ENCODE measurements around the gene LRP4. TPM values are rescaled to one million over a fixed set of nuclear protein-coding genes. Genes with fewer than 3 reads are reported as not detected.
A peak's percentile ranks its signal among the peaks of the same experiment; 100 is the strongest.

The LRP4 gene
- total RNA-seq, 2 experiments from 2014 or later = 0.05 TPM; not detected in 1

DNA sequence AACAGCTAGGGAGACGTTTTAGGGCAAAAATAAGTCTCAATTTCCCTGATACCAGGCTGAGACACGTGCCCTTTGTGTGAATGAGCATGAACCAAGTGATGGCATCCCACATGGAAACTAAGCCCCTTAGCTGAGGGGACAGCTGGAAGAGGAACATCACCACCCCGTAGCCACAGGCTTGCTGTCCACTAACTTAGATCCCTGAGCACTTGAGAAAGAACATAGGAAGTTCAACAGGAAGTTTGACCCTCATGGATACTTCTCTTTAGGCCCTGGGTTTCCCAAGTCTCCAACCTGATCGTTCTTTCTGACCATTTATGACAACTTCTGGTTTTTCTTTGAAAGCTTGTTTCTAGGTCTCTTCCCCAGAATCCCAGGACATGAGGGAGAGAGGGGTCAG, 60.7 kb downstream of the LRP4 start:
- H3K9me3 Mint-ChIP-seq = no peaks in the 10 kb centered on the region
- H3K36me3 Mint-ChIP-seq = no peaks in the 10 kb centered on the region
- no peak overlapping the region for H3K4me3 Mint-ChIP-seq
- H3K27me3 Mint-ChIP-seq = no peaks in the 10 kb centered on the region
- no peak overlapping the region for H3K27ac Mint-ChIP-seq
- ChIA-PET POLR2A (no interaction called here), CTCF (no interaction called here)
- intact Hi-C loops (cut with micrococcal nuclease) = no loop called here
- no peak for DNase-seq
- no peaks in the 10 kb centered on the region for H3K4me1 Mint-ChIP-seq (ENCODE audit: low read depth)

DNA sequence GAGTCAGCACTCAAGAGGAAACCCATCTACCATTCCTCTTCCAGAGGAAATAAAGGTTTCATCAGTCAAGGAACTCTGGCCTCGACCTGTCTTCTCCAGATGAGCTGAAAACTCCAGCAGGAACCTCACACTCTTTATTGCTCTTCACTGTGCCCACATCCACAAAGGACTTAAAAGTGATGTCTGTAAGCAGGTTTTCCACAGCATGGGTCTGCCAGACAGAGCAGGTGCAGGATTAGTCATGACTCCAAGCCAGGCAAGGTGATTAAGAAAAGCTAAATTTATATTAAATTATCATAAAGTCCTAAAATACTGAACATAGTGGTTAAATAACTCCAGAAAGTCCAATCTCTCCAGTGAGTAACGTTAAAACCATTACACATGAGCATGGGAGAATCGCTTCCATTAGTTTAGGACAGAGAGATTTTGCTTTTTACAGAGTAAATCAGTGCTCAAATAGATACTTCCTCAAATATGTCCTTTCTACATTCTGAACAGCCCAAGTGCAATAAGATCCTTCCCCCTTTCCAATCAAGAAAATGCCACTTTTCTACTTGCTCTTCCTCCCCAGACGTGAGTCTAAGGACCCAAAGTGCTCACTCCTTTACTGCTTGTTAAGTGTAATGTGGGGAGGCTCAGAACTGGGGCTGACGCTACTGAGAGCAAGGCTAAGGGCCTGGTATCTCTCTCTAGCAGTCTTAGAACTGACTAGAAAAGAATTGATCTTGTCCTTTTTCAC, 61.6 kb downstream of the LRP4 start:
- H3K27ac Mint-ChIP-seq = no peak overlapping the region
- no peak for DNase-seq
- no peak overlapping the region for H3K4me3 Mint-ChIP-seq
- no peaks in the 10 kb centered on the region for H3K27me3 Mint-ChIP-seq
- no peaks in the 10 kb centered on the region for H3K4me1 Mint-ChIP-seq (ENCODE audit: low read depth)
- H3K9me3 Mint-ChIP-seq = no peaks in the 10 kb centered on the region
- ChIA-PET POLR2A (no interaction called here), CTCF (no interaction called here)
- H3K36me3 Mint-ChIP-seq = no peaks in the 10 kb centered on the region
- intact Hi-C loops (cut with micrococcal nuclease) = no loop called here

DNA sequence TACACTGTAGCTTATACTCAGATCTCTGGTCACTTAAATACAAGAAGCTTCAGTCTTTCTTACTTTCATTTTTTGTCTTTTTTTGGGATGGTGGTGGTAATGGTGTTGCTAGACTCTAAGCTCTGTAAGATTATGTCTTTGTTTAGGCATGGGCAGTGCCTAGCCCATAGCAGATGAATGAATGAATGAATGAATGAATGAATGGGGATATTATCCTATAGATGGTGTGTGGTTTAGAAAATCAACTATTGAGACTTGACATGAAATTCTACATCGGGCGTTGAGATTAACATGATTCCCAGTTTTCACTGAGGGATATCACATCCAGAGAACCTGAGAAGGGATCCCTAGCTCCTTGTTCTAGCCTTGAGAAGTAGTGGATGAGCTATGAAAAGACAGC, 62.5 kb downstream of the LRP4 start:
- H3K4me1 Mint-ChIP-seq (ENCODE audit: low read depth) = no peaks in the 10 kb centered on the region
- no peaks in the 10 kb centered on the region for H3K27me3 Mint-ChIP-seq
- intact Hi-C loops (cut with micrococcal nuclease) = no loop called here
- no peak overlapping the region for H3K27ac Mint-ChIP-seq
- ChIA-PET POLR2A (no interaction called here), CTCF (interaction anchor here (0.6 kb wide), 1 partner anchor 201 kb away, joined by 3 read pairs; no protein-coding TSS in a partner anchor)
- DNase-seq = no peak
- H3K36me3 Mint-ChIP-seq = no peaks in the 10 kb centered on the region
- H3K4me3 Mint-ChIP-seq = no peak overlapping the region
- peaks cover 2% of the 10 kb centered on the region for H3K9me3 Mint-ChIP-seq

- no peak overlapping the region for H3K4me3 Mint-ChIP-seq
- no peaks in the 10 kb centered on the region for H3K36me3 Mint-ChIP-seq
- no peak for DNase-seq
- H3K27me3 Mint-ChIP-seq = no peaks in the 10 kb centered on the region
- peaks cover 2% of the 10 kb centered on the region for H3K9me3 Mint-ChIP-seq
- H3K27ac Mint-ChIP-seq = no peak overlapping the region
- intact Hi-C loops (cut with micrococcal nuclease) = no loop called here
- ChIA-PET POLR2A (no interaction called here), CTCF (interaction anchor here (0.6 kb wide), 1 partner anchor 201 kb away, joined by 3 read pairs; no protein-coding TSS in a partner anchor)
- no peaks in the 10 kb centered on the region for H3K4me1 Mint-ChIP-seq (ENCODE audit: low read depth)
Observed at GRCh38 chr11:46855167-46855566, 63.2 kb downstream of the LRP4 start.

- DNase-seq = no peak
- peaks cover 3% of the 10 kb centered on the region for H3K4me1 Mint-ChIP-seq (ENCODE audit: low read depth)
- H3K27ac Mint-ChIP-seq = no peak overlapping the region
- no peaks in the 10 kb centered on the region for H3K27me3 Mint-ChIP-seq
- ChIA-PET POLR2A (no interaction called here), CTCF (no interaction called here)
- intact Hi-C loops (cut with micrococcal nuclease) = no loop called here
- H3K9me3 Mint-ChIP-seq = peaks cover 2% of the 10 kb centered on the region
- H3K36me3 Mint-ChIP-seq = no peaks in the 10 kb centered on the region
- no peak overlapping the region for H3K4me3 Mint-ChIP-seq
Observed at GRCh38 chr11:46850829-46851380, 67.4 kb downstream of the LRP4 start.

DNA sequence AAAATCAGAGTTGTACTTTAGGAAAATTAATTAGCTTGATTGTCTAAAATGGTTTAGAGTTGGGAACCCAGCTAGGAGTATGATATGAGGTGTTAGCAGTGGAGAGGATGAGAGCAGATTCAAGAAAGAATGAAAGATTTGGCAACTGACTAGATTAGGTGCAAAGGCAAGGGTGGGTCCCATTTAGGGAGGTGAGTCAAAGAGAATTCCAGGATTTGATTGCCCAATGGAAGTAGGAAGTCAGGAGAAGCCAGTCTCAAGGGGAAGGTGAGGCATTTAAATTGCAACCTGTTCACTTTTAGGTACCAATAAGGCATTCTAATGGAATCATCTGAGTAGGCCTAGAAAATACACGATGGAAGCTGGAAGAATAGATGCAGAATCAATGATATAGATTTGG, 68.7 kb downstream of the LRP4 start:
- ChIA-PET CTCF (no interaction called here), POLR2A (no interaction called here)
- Mint-ChIP-seq H3K36me3 (peaks cover 5% of the 10 kb centered on the region), H3K27me3 (no peaks in the 10 kb centered on the region), H3K27ac (no peak overlapping the region), H3K9me3 (peaks cover 2% of the 10 kb centered on the region), H3K4me3 (no peak overlapping the region), H3K4me1 (ENCODE audit: low read depth) (peaks cover 8% of the 10 kb centered on the region)
- DNase-seq = no peak
- intact Hi-C loops (cut with micrococcal nuclease) = no loop called here

GRCh38 chr11:46846510-46846830, 71.9 kb downstream of the LRP4 start:
- Mint-ChIP-seq H3K4me1 (ENCODE audit: low read depth) (peaks cover 26% of the 10 kb centered on the region), H3K27me3 (no peaks in the 10 kb centered on the region), H3K36me3 (peaks cover 12% of the 10 kb centered on the region), H3K4me3 (peak overlapping the region; percentile 93), H3K9me3 (peaks cover 2% of the 10 kb centered on the region), H3K27ac (peak overlapping the region; percentile 91)
- intact Hi-C loops (cut with micrococcal nuclease) = loop anchor here (1.0 to 2.0 kb wide), 2 partner anchors 20 to 146 kb away; partner anchors contain the start of gene ARHGAP1
- ChIA-PET CTCF (no interaction called here), POLR2A (interaction anchor here (1.5 kb wide), 1 partner anchor 368 kb away, joined by 8 read pairs; the partner anchor contains the start of gene DDB2)
- no peak for DNase-seq

DNA sequence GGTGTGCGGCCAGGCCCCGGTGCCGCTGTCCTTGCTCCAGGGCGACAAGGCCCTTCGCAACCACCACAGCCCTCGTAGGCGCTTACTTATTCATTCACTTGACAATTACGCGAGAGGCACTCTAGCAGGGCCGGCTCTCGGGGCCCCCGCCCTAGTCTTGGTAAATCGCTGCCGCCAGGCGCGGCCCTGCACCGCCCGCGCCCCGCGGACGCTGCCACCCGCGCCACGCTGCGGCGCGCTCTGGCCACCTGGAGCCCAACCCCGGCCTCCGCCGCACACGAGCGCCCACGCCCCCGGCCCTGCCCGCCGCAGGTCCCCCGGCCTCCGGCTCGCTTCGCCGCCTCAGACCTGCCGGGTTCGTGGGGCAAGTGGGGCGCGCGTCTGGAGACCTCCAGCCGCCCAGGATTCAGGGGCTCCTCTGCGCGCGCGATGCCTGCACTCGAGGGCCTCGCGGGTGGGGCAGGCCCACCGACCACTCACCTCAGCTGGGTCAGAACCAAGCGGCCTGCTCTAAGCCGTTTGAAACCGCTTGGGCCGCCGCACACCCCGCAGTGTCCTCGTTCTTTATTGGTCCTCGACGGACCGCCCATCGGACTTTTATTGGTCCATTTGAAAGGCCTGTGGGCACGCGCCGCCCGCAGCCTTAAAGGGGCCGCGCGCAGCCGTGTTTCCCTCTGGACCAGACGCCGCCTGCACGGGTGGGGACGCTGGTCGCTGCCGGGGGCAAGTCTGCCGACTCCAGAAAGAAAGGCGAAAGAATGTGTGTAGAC, 72.4 kb downstream of the LRP4 start, which contains the start of gene CKAP5:
Gene CKAP5 (minus strand): TSS at position 541 of the 770 bp plus-strand sequence. CDS start 25,049 bp downstream, outside the sequence.
- Mint-ChIP-seq H3K27ac (peak within 1 kb of the TSS; percentile 91), H3K4me3 (peak within 1 kb of the TSS; percentile 93), H3K36me3 (peaks cover 12% of the 10 kb centered on the region), H3K9me3 (no peaks in the 10 kb centered on the region), H3K27me3 (no peaks in the 10 kb centered on the region), H3K4me1 (ENCODE audit: low read depth) (peaks cover 26% of the 10 kb centered on the region)
- peak; percentile 92 for DNase-seq
- intact Hi-C loops (cut with micrococcal nuclease) = loop anchor here (1.0 to 2.0 kb wide), 2 partner anchors 19 to 146 kb away; partner anchors contain the start of gene ARHGAP1
- ChIA-PET CTCF (no interaction called here), POLR2A (interaction anchor here (1.5 kb wide), 1 partner anchor 369 kb away, joined by 8 read pairs; the partner anchor contains the start of gene DDB2)

- peaks cover 14% of the 10 kb centered on the region for H3K36me3 Mint-ChIP-seq
- no peaks in the 10 kb centered on the region for H3K27me3 Mint-ChIP-seq
- peak overlapping the region; percentile 88 for H3K4me3 Mint-ChIP-seq
- intact Hi-C loops (cut with micrococcal nuclease) = no loop called here
- CTCF ChIA-PET = interaction anchor here (0.7 kb wide), 1 partner anchor 19 kb away, joined by 3 read pairs; no protein-coding TSS in a partner anchor
- peak overlapping the region; percentile 81 for H3K27ac Mint-ChIP-seq
- no peaks in the 10 kb centered on the region for H3K9me3 Mint-ChIP-seq
- POLR2A ChIA-PET = no interaction called here
- H3K4me1 Mint-ChIP-seq (ENCODE audit: low read depth) = peaks cover 26% of the 10 kb centered on the region
- no peak for DNase-seq
Observed at GRCh38 chr11:46845440-46845739, 73.0 kb downstream of the LRP4 start.

DNA sequence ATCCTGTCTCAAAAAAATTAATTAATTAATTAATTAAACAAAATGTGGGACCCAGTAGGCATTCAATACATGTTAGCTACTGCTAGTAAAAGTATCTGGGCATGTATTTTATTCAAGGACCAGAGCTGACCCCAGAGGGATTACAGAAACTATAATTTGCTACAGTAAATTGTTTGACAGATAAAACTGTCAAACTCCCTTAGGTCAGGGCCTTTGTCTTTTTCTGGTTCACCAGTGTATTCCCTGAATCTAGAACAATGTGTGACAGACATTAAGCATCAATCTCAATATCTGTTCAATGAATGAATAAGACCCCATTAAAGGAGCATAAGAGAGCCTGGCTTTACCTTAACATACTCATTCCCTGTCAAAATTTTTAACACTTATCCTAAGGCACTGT, 78.2 kb downstream of the LRP4 start:
- intact Hi-C loops (cut with micrococcal nuclease) = no loop called here
- Mint-ChIP-seq H3K9me3 (no peaks in the 10 kb centered on the region), H3K4me3 (no peak overlapping the region), H3K36me3 (peaks cover 11% of the 10 kb centered on the region), H3K27ac (no peak overlapping the region), H3K4me1 (ENCODE audit: low read depth) (peaks cover 48% of the 10 kb centered on the region), H3K27me3 (no peaks in the 10 kb centered on the region)
- POLR2A ChIA-PET = no interaction called here
- CTCF ChIA-PET = no interaction called here
- DNase-seq = no peak

DNA sequence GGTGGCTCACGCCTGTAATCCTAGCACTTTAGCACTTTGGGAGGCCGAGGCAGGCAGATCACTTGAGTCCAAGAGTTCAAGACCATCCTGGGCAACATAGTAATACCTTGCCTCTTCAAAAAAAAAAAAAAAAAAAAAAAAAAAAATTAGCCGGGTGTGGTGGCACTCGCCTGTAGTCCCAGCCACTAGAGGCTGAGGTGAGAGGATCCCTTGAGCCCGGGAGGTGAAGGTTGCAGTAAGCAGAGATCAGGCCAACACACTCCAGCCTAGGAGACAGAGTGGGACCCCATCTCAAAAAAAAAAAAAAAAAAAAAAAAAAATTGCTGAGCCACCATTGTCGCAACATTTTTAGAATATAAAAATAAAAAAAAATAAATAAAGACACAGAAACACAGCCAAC, 79.8 kb downstream of the LRP4 start:
- no peak overlapping the region for H3K27ac Mint-ChIP-seq
- ChIA-PET CTCF (no interaction called here), POLR2A (no interaction called here)
- H3K4me3 Mint-ChIP-seq = no peak overlapping the region
- no peaks in the 10 kb centered on the region for H3K27me3 Mint-ChIP-seq
- peaks cover 6% of the 10 kb centered on the region for H3K36me3 Mint-ChIP-seq
- no peaks in the 10 kb centered on the region for H3K9me3 Mint-ChIP-seq
- DNase-seq = no peak
- intact Hi-C loops (cut with micrococcal nuclease) = no loop called here
- peaks cover 37% of the 10 kb centered on the region for H3K4me1 Mint-ChIP-seq (ENCODE audit: low read depth)

GRCh38 chr11:46837860-46838259, 80.5 kb downstream of the LRP4 start:
- Mint-ChIP-seq H3K36me3 (peaks cover 6% of the 10 kb centered on the region), H3K4me3 (no peak overlapping the region), H3K4me1 (ENCODE audit: low read depth) (peaks cover 31% of the 10 kb centered on the region), H3K9me3 (no peaks in the 10 kb centered on the region), H3K27ac (no peak overlapping the region), H3K27me3 (no peaks in the 10 kb centered on the region)
- CTCF ChIA-PET = no interaction called here
- POLR2A ChIA-PET = no interaction called here
- no peak for DNase-seq
- intact Hi-C loops (cut with micrococcal nuclease) = no loop called here
